DND-41 (cell line): ENCODE data around the gene LHPP.
A peak's percentile ranks its signal among the peaks of the same experiment; 100 is the strongest.

ENCODE experiments used
- ATAC-seq: fragments of 200-7000 bp; cut with Tn5 transposase; 3 replicates; pipeline ENCODE4 v1.9.1; 2021; ENCODE audit warnings: low read depth; ENCODE audit not compliant: insufficient read depth
- DNase-seq: peaks from one replicate; pipeline ENCODE4 v3.0.0-alpha.2; 2020
- H2AFZ ChIP-seq: 2 replicates; pipeline ENCODE4 v1.6.0; 2012; ENCODE audit warnings: low read depth, low read length
- H3K27ac ChIP-seq: 2 replicates; pipeline ENCODE4 v1.5.1; 2012; ENCODE audit warnings: low read length, inconsistent platforms
- H3K27me3 ChIP-seq: fragments of 200-600 bp; sonication (generic); 2 replicates; pipeline ENCODE4 v1.6.0; 2012; ENCODE audit warnings: low read length, mild to moderate bottlenecking, inconsistent platforms; ENCODE audit not compliant: insufficient read depth, poor library complexity
- H3K36me3 ChIP-seq: 2 replicates; pipeline ENCODE4 v1.5.1; 2012; ENCODE audit warnings: low read length, inconsistent platforms; ENCODE audit not compliant: insufficient read depth
- H3K4me1 ChIP-seq: 2 replicates; pipeline ENCODE4 v1.5.1; 2012; ENCODE audit warnings: mild to moderate bottlenecking, low read length; ENCODE audit not compliant: insufficient read depth
- H3K4me2 ChIP-seq: 2 replicates; pipeline ENCODE4 v1.6.0; 2012; ENCODE audit warnings: mild to moderate bottlenecking, moderate library complexity, low read length, inconsistent platforms; ENCODE audit not compliant: insufficient read depth
- H3K4me3 ChIP-seq, 2 experiments: fragments of 200-600 bp in 1 of 2; shearing (Covaris generic) in 1 of 2; 2 replicates each; pipeline ENCODE4 v1.5.1; 2012 to 2016; ENCODE audit warnings: inconsistent platforms in 2 of 2, low read length in 2 of 2, mild to moderate bottlenecking in 2 of 2, low read depth in 1 of 2, moderate library complexity in 1 of 2
- H3K79me2 ChIP-seq: 2 replicates; pipeline ENCODE4 v1.6.0; 2012; ENCODE audit warnings: low read length, inconsistent platforms; ENCODE audit not compliant: insufficient read depth
- H3K9ac ChIP-seq: 2 replicates; pipeline ENCODE4 v1.6.0; 2012; ENCODE audit warnings: low read depth, mild to moderate bottlenecking, inconsistent platforms, low read length, moderate library complexity
- H3K9me3 ChIP-seq: 2 replicates; pipeline ENCODE4 v1.5.1; 2012; ENCODE audit warnings: low read length, moderate library complexity, mild to moderate bottlenecking, inconsistent platforms; ENCODE audit not compliant: insufficient read depth, severe bottlenecking
- H4K20me1 ChIP-seq: 2 replicates; pipeline ENCODE4 v1.6.0; 2012; ENCODE audit warnings: low read length; ENCODE audit not compliant: insufficient read depth
- CTCF ChIP-seq: IDR thresholded peaks from 2 replicates; pipeline ENCODE4 v1.5.1; 2012; ENCODE audit warnings: borderline replicate concordance, low read length, moderate library complexity, mild to moderate bottlenecking; ENCODE audit not compliant: poor library complexity, severe bottlenecking; ENCODE audit errors: extremely low read depth
- EZH2 ChIP-seq: IDR thresholded peaks from 3 replicates; pipeline ENCODE4 v1.6.1; 2012; ENCODE audit warnings: borderline replicate concordance, low read depth, mild to moderate bottlenecking, moderate library complexity, low read length, inconsistent platforms; ENCODE audit not compliant: severe bottlenecking

The LHPP gene

GRCh38 chr10:124550293-124551034, 88.8 kb downstream of the LHPP start:
- no peak overlapping the region for H2AFZ ChIP-seq
- H3K4me2 ChIP-seq: no peak overlapping the region
- DNase-seq (no peak), ATAC-seq (no peak)
- H3K27ac ChIP-seq: no peak overlapping the region
- no peaks in the 10 kb centered on the region for H3K79me2 ChIP-seq
- no peaks in the 10 kb centered on the region for H3K36me3 ChIP-seq
- no peak overlapping the region for H3K9ac ChIP-seq
- no peaks in the 10 kb centered on the region for H3K9me3 ChIP-seq
- TF ChIP-seq EZH2 (no peak), CTCF (no peak)
- H3K27me3 ChIP-seq: no peaks in the 10 kb centered on the region
- H3K4me1 ChIP-seq: peaks cover 7% of the 10 kb centered on the region
- no peak overlapping the region for H3K4me3 ChIP-seq
- H4K20me1 ChIP-seq: no peaks in the 10 kb centered on the region

- Histone ChIP-seq H4K20me1 (no peaks in the 10 kb centered on the region), H3K27me3 (no peaks in the 10 kb centered on the region), H2AFZ (no peak overlapping the region), H3K9me3 (no peaks in the 10 kb centered on the region), H3K9ac (no peak overlapping the region), H3K79me2 (no peaks in the 10 kb centered on the region), H3K4me2 (no peak overlapping the region), H3K4me1 (peaks cover 1% of the 10 kb centered on the region; the same call in 1 of the 2 replicates), H3K36me3 (no peaks in the 10 kb centered on the region), H3K4me3 (no peak overlapping the region), H3K27ac (no peak overlapping the region)
- ATAC-seq (no peak), DNase-seq (no peak)
- TF ChIP-seq EZH2: no peak
- no peak for TF ChIP-seq CTCF
Measured at GRCh38 chr10:124551097-124551496, 89.5 kb downstream of the LHPP start.

- DNase-seq: no peak
- no peaks in the 10 kb centered on the region for H4K20me1 ChIP-seq
- 0 out of 2 replicates have a peak overlapping the region, but pooled peaks have one; percentile 18 for H3K27ac ChIP-seq
- no peak overlapping the region for H3K4me2 ChIP-seq
- ATAC-seq: no peak
- TF ChIP-seq CTCF (no peak), EZH2 (no peak)
- no peaks in the 10 kb centered on the region for H3K36me3 ChIP-seq
- H3K4me1 ChIP-seq: no peaks in the 10 kb centered on the region
- H3K9me3 ChIP-seq: no peaks in the 10 kb centered on the region
- H3K9ac ChIP-seq: no peak overlapping the region
- no peak overlapping the region for H3K4me3 ChIP-seq
- no peak overlapping the region for H2AFZ ChIP-seq
- no peaks in the 10 kb centered on the region for H3K79me2 ChIP-seq
- H3K27me3 ChIP-seq: no peaks in the 10 kb centered on the region
Measured at GRCh38 chr10:124551755-124552154, 90.1 kb downstream of the LHPP start.
